Measurements from ENCODE around the gene RBFA.

GRCh38 chr18:80059945-80060344 is 25.7 kb downstream of the RBFA start:
- TF ChIP-seq POLR2A (IDR thresholded peaks at IDR 0.05; ENCODE audit: low read length): no peak
- no peak for TF ChIP-seq GATA1 (IDR thresholded peaks at IDR 0.05; ENCODE audit: low read depth, low read length)

Measured in erythroblast (primary cell).